Ramos (cell line): ENCODE data around the gene PIK3R2.
"Not testable (repeated sequence)": the region's sequence is repeated elsewhere in the genome, so short reads cannot be mapped to it uniquely, and the experiment has no call there.

Experiments used
- in situ Hi-C: fragments of 300-500 bp; cut with MboI; formaldehyde crosslinking; loops from one replicate; pipeline ENCODE4 v1.14.3; 2022; ENCODE audit warnings: low sequenced_read_pairs; ENCODE audit not compliant: unreplicated experiment

PIK3R2 gene

GRCh38 chr19:18196511-18196845 lies 43.5 kb downstream of the PIK3R2 start:
- in situ Hi-C loops, result no loop called here

- in situ Hi-C loops, result no loop called here
Measured at GRCh38 chr19:18197306-18197705, 44.3 kb downstream of the PIK3R2 start.

- in situ Hi-C loops, result no loop called here
Measured at GRCh38 chr19:18197941-18198340, 45.0 kb downstream of the PIK3R2 start.

- in situ Hi-C loops, result no loop called here
Measured at GRCh38 chr19:18198374-18198773, 45.4 kb downstream of the PIK3R2 start.

- in situ Hi-C loops, result loop anchor here (5.0 kb wide), 1 partner anchor 205 kb away; no protein-coding TSS in a partner anchor
Measured at GRCh38 chr19:18202397-18202777, 49.4 kb downstream of the PIK3R2 start.

- in situ Hi-C loops, result loop anchor here (5.0 kb wide), 1 partner anchor 204 kb away; no protein-coding TSS in a partner anchor
Measured at GRCh38 chr19:18202778-18203407, 49.9 kb downstream of the PIK3R2 start.

- in situ Hi-C loops, result loop anchor here (5.0 kb wide), 1 partner anchor 204 kb away; no protein-coding TSS in a partner anchor
Measured at GRCh38 chr19:18203408-18203862, 50.5 kb downstream of the PIK3R2 start.

GRCh38 chr19:18203863-18204393 lies 51.0 kb downstream of the PIK3R2 start, which contains the start of gene RAB3A:
Gene RAB3A (minus strand): TSS chr19:18204042. CDS start chr19:18202740, 1,302 bp downstream.
- in situ Hi-C loops, result loop anchor here (5.0 kb wide), 1 partner anchor 203 kb away; no protein-coding TSS in a partner anchor

GRCh38 chr19:18204394-18205199 lies 51.6 kb downstream of the PIK3R2 start:
- in situ Hi-C loops, result loop anchor here (5.0 kb wide), 1 partner anchor 203 kb away; no protein-coding TSS in a partner anchor

- in situ Hi-C loops, result no loop called here
Measured at GRCh38 chr19:18205200-18205892, 52.4 kb downstream of the PIK3R2 start.

GRCh38 chr19:18206018-18206417 lies 53.1 kb downstream of the PIK3R2 start:
- in situ Hi-C loops, result no loop called here

GRCh38 chr19:18208098-18208951 lies 55.4 kb downstream of the PIK3R2 start:
- in situ Hi-C loops, result no loop called here

GRCh38 chr19:18209912-18210311 lies 56.9 kb downstream of the PIK3R2 start:
- in situ Hi-C loops, result not testable (repeated sequence)

- in situ Hi-C loops, result no loop called here
Measured at GRCh38 chr19:18211683-18212082, 58.7 kb downstream of the PIK3R2 start.

- in situ Hi-C loops, result no loop called here
Measured at GRCh38 chr19:18214779-18215433, 61.9 kb downstream of the PIK3R2 start.

- in situ Hi-C loops, result no loop called here
Measured at GRCh38 chr19:18216789-18217188, 63.8 kb downstream of the PIK3R2 start.

- in situ Hi-C loops, result no loop called here
Measured at GRCh38 chr19:18218159-18218558, 65.2 kb downstream of the PIK3R2 start.

- in situ Hi-C loops, result no loop called here
Measured at GRCh38 chr19:18218600-18218999, 65.6 kb downstream of the PIK3R2 start.
